CD4-positive, alpha-beta memory T cell (primary cell): Measurements from ENCODE around the gene CPLX3. TPM values are rescaled to one million over a fixed set of nuclear protein-coding genes. Genes with fewer than 3 reads are reported as not detected.

Experiments used
- CTCF ChIA-PET: fragments of 350-600 bp; sonication (Branson Sonifier 250); formaldehyde crosslinking; loops from one replicate; lab custom pipeline; 2021; ENCODE audit warnings: inconsistent platforms; ENCODE audit not compliant: partially characterized antibody; lab: Charles Lee
- POLR2A ChIA-PET: fragments of 350-600 bp; sonication (Branson Sonifier 250); formaldehyde crosslinking; loops from one replicate; lab custom pipeline; 2021; ENCODE audit not compliant: partially characterized antibody; lab: Charles Lee
- DNase-seq, 5 donors: peaks; one replicate each; pipeline versions ENCODE4 v3.0.0 to v3.0.0-alpha.2; 2020 to 2022; ENCODE audit warnings: mixed read lengths in 1 of 5
- H3K27ac ChIP-seq: one replicate; pipeline ENCODE4 v1.7.0; 2013; ENCODE audit warnings: low read depth, low read length
- H3K27me3 ChIP-seq: 2 replicates; pipeline ENCODE4 v1.7.0; 2013; ENCODE audit warnings: mild to moderate bottlenecking, low read length, moderate library complexity; ENCODE audit not compliant: insufficient read depth
- H3K36me3 ChIP-seq: 2 replicates; pipeline ENCODE4 v1.7.0; 2013; ENCODE audit warnings: mild to moderate bottlenecking, low read length, moderate library complexity; ENCODE audit not compliant: insufficient read depth
- H3K4me1 ChIP-seq: 2 replicates; pipeline ENCODE4 v1.7.0; 2013; ENCODE audit warnings: mild to moderate bottlenecking, low read length, moderate library complexity; ENCODE audit not compliant: insufficient read depth
- H3K4me3 ChIP-seq, 2 donors: one replicate each; pipeline ENCODE4 v1.7.0; 2013; ENCODE audit warnings: low read length in 2 of 2, mild to moderate bottlenecking in 1 of 2
- H3K9me3 ChIP-seq, 2 donors: one replicate each; pipeline ENCODE4 v1.7.0; 2013; ENCODE audit warnings: low read length in 2 of 2, control low read depth in 1 of 2; ENCODE audit not compliant: control insufficient read depth in 1 of 2
- H3K27ac Mint-ChIP-seq, 7 donors: one replicate each; pipeline ENCODE4 v1.8.0; 2020 to 2021; ENCODE audit warnings: mixed read lengths in 7 of 7, mild to moderate bottlenecking in 6 of 7, inconsistent platforms in 3 of 7, moderate library complexity in 3 of 7
- H3K27me3 Mint-ChIP-seq, 2 donors: one replicate each; pipeline ENCODE4 v1.8.0; 2020 to 2021; ENCODE audit warnings: mixed read lengths in 2 of 2
- H3K36me3 Mint-ChIP-seq, 2 donors: one replicate each; pipeline ENCODE4 v1.8.0; 2020 to 2021; ENCODE audit warnings: mixed read lengths in 2 of 2, inconsistent platforms in 1 of 2, mild to moderate bottlenecking in 1 of 2
- H3K4me1 Mint-ChIP-seq, 4 donors: one replicate each; pipeline ENCODE4 v1.8.0; 2020 to 2021; ENCODE audit warnings: mixed read lengths in 4 of 4, mild to moderate bottlenecking in 1 of 4
- H3K4me3 Mint-ChIP-seq, 8 donors: one replicate each; pipeline ENCODE4 v1.8.0; 2020 to 2021; ENCODE audit warnings: mixed read lengths in 8 of 8, mild to moderate bottlenecking in 7 of 8, moderate library complexity in 6 of 8, inconsistent platforms in 3 of 8
- H3K9me3 Mint-ChIP-seq, 8 donors: one replicate each; pipeline ENCODE4 v1.8.0; 2020 to 2021; ENCODE audit warnings: mixed read lengths in 8 of 8, mild to moderate bottlenecking in 5 of 8, inconsistent platforms in 3 of 8, moderate library complexity in 1 of 8
- intact Hi-C: fragments of 100-400 bp; cut with micrococcal nuclease; formaldehyde crosslinking; loops from one replicate; pipeline ENCODE4 v1.15.1; 2023
- polyA plus RNA-seq, 2 donors: library from polyadenylated mRNA; unstranded; fragments of 300-500 nt; fragmentation: Illumina TruSeq; gene quantifications; one replicate each; pipeline ENCODE4 v1.2.3, GENCODE V29; 2021
- total RNA-seq, 2 experiments: library from RNA; stranded (reverse); gene quantifications; one replicate each; pipeline ENCODE4 v1.2.3, GENCODE V29; 2021

The CPLX3 gene
- total and polyA plus RNA-seq, 4 experiments from 2014 or later: not detected

- Histone ChIP-seq H3K36me3 (peaks cover 43% of the 10 kb centered on the region), H3K27ac (peak overlapping the region; percentile 84), H3K9me3 (no peaks in the 10 kb centered on the region), H3K4me1 (peaks cover 94% of the 10 kb centered on the region), H3K27me3 (no peaks in the 10 kb centered on the region), H3K4me3 (no peak overlapping the region)
- POLR2A ChIA-PET: interaction anchor here (1.3 to 23.0 kb wide), 5 partner anchors 9 to 72 kb away, joined by 4 to 1342 read pairs (median 5); partner anchors contain the start of gene CSK
- DNase-seq: peak in 3 of 5 donors; percentile 28 to 72 (median 43)
- CTCF ChIA-PET: interaction anchor here (0.9 to 36.4 kb wide), 4 partner anchors 9 to 163 kb away, joined by 3 to 1908 read pairs (median 43); partner anchors contain the start of gene CSK
- Mint-ChIP-seq H3K4me1 (peaks cover 54 to 89% (median 72%) of the 10 kb centered on the region in 4 donors), H3K36me3 (peaks cover 26 to 64% of the 10 kb centered on the region in 2 donors), H3K9me3 (no peaks in the 10 kb centered on the region), H3K4me3 (peak overlapping the region; percentile 14 to 82 (median 72)), H3K27me3 (no peaks in the 10 kb centered on the region), H3K27ac (peak overlapping the region; percentile 74 to 97 (median 91))
- intact Hi-C loops: no loop called here
These were observed 30.3 kb upstream of the CPLX3 start for GRCh38 chr15:74795966-74796625.

GRCh38 chr15:74798388-74799254 lies 27.8 kb upstream of the CPLX3 start:
- H3K27ac ChIP-seq: peak overlapping the region; percentile 84
- intact Hi-C loops: no loop called here
- H3K4me3 ChIP-seq: no peak overlapping the region
- Mint-ChIP-seq H3K9me3 (no peaks in the 10 kb centered on the region), H3K4me3 (peak overlapping the region in 3 of 8 donors; percentile 29 to 43 (median 40)), H3K27me3 (no peaks in the 10 kb centered on the region), H3K27ac (peak overlapping the region; percentile 83 to 97 (median 91)), H3K4me1 (peaks cover 34 to 68% (median 48%) of the 10 kb centered on the region in 4 donors), H3K36me3 (peaks cover 21 to 68% of the 10 kb centered on the region in 2 donors)
- CTCF ChIA-PET: interaction anchor here (0.9 to 36.4 kb wide), 12 partner anchors 9 to 165 kb away, joined by 3 to 1908 read pairs (median 4); partner anchors contain the start of genes CSK, EDC3, FAM219B and LMAN1L
- DNase-seq: no peak
- no peaks in the 10 kb centered on the region for H3K9me3 ChIP-seq
- H3K27me3 ChIP-seq: no peaks in the 10 kb centered on the region
- POLR2A ChIA-PET: interaction anchor here (1.3 to 23.0 kb wide), 2 partner anchors 18 to 102 kb away, joined by 5 to 1342 read pairs; partner anchors contain the start of gene CSK
- peaks cover 48% of the 10 kb centered on the region for H3K36me3 ChIP-seq
- peaks cover 69% of the 10 kb centered on the region for H3K4me1 ChIP-seq

GRCh38 chr15:74799255-74799855 lies 27.1 kb upstream of the CPLX3 start:
- H3K4me1 Mint-ChIP-seq: peaks cover 33 to 64% (median 49%) of the 10 kb centered on the region in 4 donors

GRCh38 chr15:74799856-74800558 lies 26.4 kb upstream of the CPLX3 start:
- no peaks in the 10 kb centered on the region for H3K9me3 ChIP-seq
- no peak overlapping the region for H3K4me3 ChIP-seq
- POLR2A ChIA-PET: interaction anchor here (0.7 to 23.0 kb wide), 4 partner anchors 20 to 106 kb away, joined by 3 to 1342 read pairs (median 4); partner anchors contain the start of genes CSK and MPI
- peaks cover 53% of the 10 kb centered on the region for H3K36me3 ChIP-seq
- H3K4me1 Mint-ChIP-seq: peaks cover 28 to 59% (median 45%) of the 10 kb centered on the region in 4 donors
- intact Hi-C loops: loop anchor here (1.0 to 5.0 kb wide), 5 partner anchors 19 to 165 kb away; no protein-coding TSS in a partner anchor
- peaks cover 55% of the 10 kb centered on the region for H3K4me1 ChIP-seq
- peak overlapping the region in 4 of 8 donors; percentile 17 to 65 (median 46) for H3K4me3 Mint-ChIP-seq
- no peaks in the 10 kb centered on the region for H3K27me3 ChIP-seq
- H3K27me3 Mint-ChIP-seq: no peaks in the 10 kb centered on the region
- peak; percentile 84 to 89 (median 86) for DNase-seq
- peak overlapping the region; percentile 84 for H3K27ac ChIP-seq
- CTCF ChIA-PET: interaction anchor here (0.6 to 36.4 kb wide), 23 partner anchors 8 to 250 kb away, joined by 3 to 1908 read pairs (median 3); partner anchors contain the start of genes CSK, EDC3, FAM219B and LMAN1L
- no peaks in the 10 kb centered on the region for H3K9me3 Mint-ChIP-seq
- peak overlapping the region; percentile 83 to 97 (median 94) for H3K27ac Mint-ChIP-seq
- peaks cover 26 to 73% of the 10 kb centered on the region in 2 donors for H3K36me3 Mint-ChIP-seq

More at GRCh38 chr15:74799255-74799855, 27.1 kb upstream of the CPLX3 start:
- intact Hi-C loops: no loop called here
- Mint-ChIP-seq H3K27me3 (no peaks in the 10 kb centered on the region), H3K9me3 (no peaks in the 10 kb centered on the region), H3K36me3 (peaks cover 26 to 74% of the 10 kb centered on the region in 2 donors), H3K4me3 (peak overlapping the region in 3 of 8 donors; percentile 8 to 65 (median 40)), H3K27ac (peak overlapping the region; percentile 83 to 97 (median 94))
- H3K27ac ChIP-seq: peak overlapping the region; percentile 84
- POLR2A ChIA-PET: interaction anchor here (0.7 to 23.0 kb wide), 3 partner anchors 19 to 106 kb away, joined by 4 to 1342 read pairs (median 5); partner anchors contain the start of gene CSK
- DNase-seq: peak in 1 of 5 donors; percentile 40
- no peaks in the 10 kb centered on the region for H3K27me3 ChIP-seq
- CTCF ChIA-PET: interaction anchor here (0.6 to 36.4 kb wide), 18 partner anchors 8 to 167 kb away, joined by 3 to 1908 read pairs (median 3); partner anchors contain the start of genes CSK, EDC3, FAM219B and LMAN1L
- H3K4me1 ChIP-seq: peaks cover 62% of the 10 kb centered on the region
- H3K9me3 ChIP-seq: no peaks in the 10 kb centered on the region
- H3K36me3 ChIP-seq: peaks cover 53% of the 10 kb centered on the region
- H3K4me3 ChIP-seq: no peak overlapping the region

- H3K27ac ChIP-seq: peak overlapping the region; percentile 84
- POLR2A ChIA-PET: interaction anchor here (1.1 to 23.0 kb wide), 2 partner anchors 20 to 89 kb away, joined by 3 to 1342 read pairs; partner anchors contain the start of genes CSK and MPI
These were observed 25.8 kb upstream of the CPLX3 start for GRCh38 chr15:74800559-74801094.

More at GRCh38 chr15:74800559-74801094, 25.8 kb upstream of the CPLX3 start:
- Histone ChIP-seq H3K36me3 (peaks cover 53% of the 10 kb centered on the region), H3K27me3 (no peaks in the 10 kb centered on the region), H3K4me3 (no peak overlapping the region), H3K9me3 (no peaks in the 10 kb centered on the region), H3K4me1 (peaks cover 49% of the 10 kb centered on the region)
- H3K27ac Mint-ChIP-seq: peak overlapping the region in 2 of 7 donors; percentile 83 to 97
- DNase-seq: no peak
- peaks cover 24 to 53% (median 40%) of the 10 kb centered on the region in 4 donors for H3K4me1 Mint-ChIP-seq
- peaks cover 26 to 69% of the 10 kb centered on the region in 2 donors for H3K36me3 Mint-ChIP-seq
- H3K4me3 Mint-ChIP-seq: no peak overlapping the region
- intact Hi-C loops: loop anchor here (1.0 to 5.0 kb wide), 5 partner anchors 19 to 165 kb away; no protein-coding TSS in a partner anchor
- no peaks in the 10 kb centered on the region for H3K9me3 Mint-ChIP-seq
- CTCF ChIA-PET: interaction anchor here (0.6 to 36.4 kb wide), 11 partner anchors 12 to 251 kb away, joined by 3 to 1908 read pairs (median 3); partner anchors contain the start of genes CSK and LMAN1L
- H3K27me3 Mint-ChIP-seq: no peaks in the 10 kb centered on the region
